T-helper 2 cell (primary cell): ENCODE measurements around the gene MFNG.
"Not testable (repeated sequence)": the region's sequence is repeated elsewhere in the genome, so short reads cannot be mapped to it uniquely, and the experiment has no call there.

Experiments used
- DNase-seq, 5 experiments: peaks; one replicate each; pipeline versions ENCODE4 v3.0.0 to v3.0.0-alpha.2; 2012 to 2022
- total RNA-seq, 2 donors: gene quantifications; one replicate each; lab custom pipeline; 2026; lab: John Stamatoyannopoulos, UW

Gene MFNG, protein sequence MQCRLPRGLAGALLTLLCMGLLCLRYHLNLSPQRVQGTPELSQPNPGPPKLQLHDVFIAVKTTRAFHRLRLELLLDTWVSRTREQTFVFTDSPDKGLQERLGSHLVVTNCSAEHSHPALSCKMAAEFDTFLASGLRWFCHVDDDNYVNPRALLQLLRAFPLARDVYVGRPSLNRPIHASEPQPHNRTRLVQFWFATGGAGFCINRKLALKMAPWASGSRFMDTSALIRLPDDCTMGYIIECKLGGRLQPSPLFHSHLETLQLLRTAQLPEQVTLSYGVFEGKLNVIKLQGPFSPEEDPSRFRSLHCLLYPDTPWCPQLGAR
- total RNA-seq: 71.7 to 110 reads per million in 2 donors

- DNase-seq: peak; percentile 49 to 86 (median 61)
These were observed at the start of gene MFNG for GRCh38 chr22:37486224-37486845. Gene MFNG, minus strand, starts transcription at chr22:37486384. Its CDS starts 207 bp downstream, at chr22:37486177.

GRCh38 chr22:37535159-37535558 is 49.0 kb upstream of the MFNG start:
- DNase-seq: no peak

- DNase-seq: no peak
These were observed 48.3 kb upstream of the MFNG start for GRCh38 chr22:37534445-37534844.

GRCh38 chr22:37533995-37534394 is 47.8 kb upstream of the MFNG start:
- peak in 1 of 5 experiments; percentile 63 for DNase-seq

DNA sequence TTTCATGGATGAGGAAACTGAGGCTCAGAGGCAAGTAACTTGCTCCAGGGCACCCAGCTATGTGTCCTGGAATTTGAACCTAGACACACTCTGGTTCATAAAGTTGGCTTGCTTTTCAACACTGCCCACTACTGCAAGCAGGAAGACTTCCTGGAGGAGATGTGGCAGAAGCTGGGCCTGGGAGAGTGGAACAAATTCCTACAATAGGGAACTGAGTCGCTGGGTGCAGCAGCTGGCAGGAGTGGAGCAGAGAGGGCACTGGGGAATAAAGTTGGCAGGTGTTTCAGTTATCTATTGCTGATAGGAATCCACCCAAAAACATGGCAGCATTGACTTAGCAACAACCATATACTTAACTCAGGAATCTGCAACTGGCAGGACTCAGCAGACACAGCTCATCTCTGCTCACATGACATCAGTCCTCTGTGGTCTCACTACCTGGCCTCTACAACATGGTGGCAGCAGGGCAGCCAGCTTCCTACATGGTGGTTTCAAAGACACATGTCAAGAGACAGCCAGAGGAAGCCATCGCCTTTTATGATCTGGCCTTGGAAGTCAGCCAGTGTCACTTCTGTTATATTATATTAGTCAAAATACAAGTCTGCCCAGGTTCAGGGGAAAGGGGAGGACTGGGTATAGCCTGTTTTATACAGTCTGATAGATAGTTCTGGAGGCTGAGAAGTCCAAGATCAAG is 43.6 kb upstream of the MFNG start:
- peak in 1 of 5 experiments; percentile 46 for DNase-seq

DNA sequence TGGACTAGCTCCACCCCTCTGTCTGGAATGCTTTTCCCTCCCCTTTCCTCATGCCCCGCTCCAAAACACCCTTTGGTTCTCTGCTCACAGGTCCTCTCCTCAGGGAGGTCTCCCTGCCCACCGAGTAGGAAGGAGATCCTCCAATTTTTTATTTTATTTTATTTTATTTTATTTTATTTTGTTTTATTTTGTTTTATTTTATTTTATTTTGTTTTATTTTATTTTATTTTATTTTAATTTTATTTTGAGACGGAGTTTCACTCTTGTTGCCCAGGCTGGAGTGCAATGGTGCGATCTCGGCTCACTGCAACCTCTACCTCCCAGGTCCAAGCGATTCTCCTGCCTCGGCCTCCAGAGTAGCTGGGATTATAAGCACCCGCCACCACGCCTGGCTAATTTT is 41.8 kb upstream of the MFNG start:
- not testable (repeated sequence) for DNase-seq

- DNase-seq: not testable (repeated sequence)
These were observed 41.0 kb upstream of the MFNG start for GRCh38 chr22:37527081-37527752.

DNA sequence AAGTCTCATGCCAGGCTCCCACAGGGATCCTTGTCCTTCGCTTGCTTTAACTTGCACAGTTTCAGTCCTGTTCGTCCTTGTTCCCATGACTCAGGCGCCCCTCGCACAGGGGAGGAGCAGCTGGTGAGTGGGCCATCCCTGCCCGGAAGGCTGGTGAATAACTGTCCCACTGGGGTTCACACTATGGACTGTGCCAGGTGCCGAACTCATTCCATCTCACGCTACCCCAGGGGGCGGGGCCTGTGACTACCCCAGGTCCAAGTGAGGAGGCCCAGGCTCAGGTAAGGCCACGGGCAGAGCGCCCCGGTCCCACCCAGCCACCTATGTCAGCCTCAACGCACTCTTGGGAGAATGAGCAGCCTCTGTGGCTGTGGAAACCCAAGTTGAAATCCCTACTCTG is 40.2 kb upstream of the MFNG start:
- DNase-seq: no peak

- no peak for DNase-seq
These were observed 39.7 kb upstream of the MFNG start for GRCh38 chr22:37525746-37526350.

- no peak for DNase-seq
These were observed 39.0 kb upstream of the MFNG start for GRCh38 chr22:37525073-37525745.

GRCh38 chr22:37522482-37522881 is 36.3 kb upstream of the MFNG start:
- no peak for DNase-seq

GRCh38 chr22:37521236-37521739 is 35.1 kb upstream of the MFNG start:
- DNase-seq: no peak

- DNase-seq: no peak
These were observed 34.6 kb upstream of the MFNG start for GRCh38 chr22:37520776-37521191.

- DNase-seq: peak in 1 of 5 experiments; percentile 10
These were observed 33.3 kb upstream of the MFNG start, which contains the start of gene CARD10 for GRCh38 chr22:37519268-37520195. Gene CARD10, minus strand, starts transcription at chr22:37519415. Its CDS starts 215 bp downstream, at chr22:37519200.

DNA sequence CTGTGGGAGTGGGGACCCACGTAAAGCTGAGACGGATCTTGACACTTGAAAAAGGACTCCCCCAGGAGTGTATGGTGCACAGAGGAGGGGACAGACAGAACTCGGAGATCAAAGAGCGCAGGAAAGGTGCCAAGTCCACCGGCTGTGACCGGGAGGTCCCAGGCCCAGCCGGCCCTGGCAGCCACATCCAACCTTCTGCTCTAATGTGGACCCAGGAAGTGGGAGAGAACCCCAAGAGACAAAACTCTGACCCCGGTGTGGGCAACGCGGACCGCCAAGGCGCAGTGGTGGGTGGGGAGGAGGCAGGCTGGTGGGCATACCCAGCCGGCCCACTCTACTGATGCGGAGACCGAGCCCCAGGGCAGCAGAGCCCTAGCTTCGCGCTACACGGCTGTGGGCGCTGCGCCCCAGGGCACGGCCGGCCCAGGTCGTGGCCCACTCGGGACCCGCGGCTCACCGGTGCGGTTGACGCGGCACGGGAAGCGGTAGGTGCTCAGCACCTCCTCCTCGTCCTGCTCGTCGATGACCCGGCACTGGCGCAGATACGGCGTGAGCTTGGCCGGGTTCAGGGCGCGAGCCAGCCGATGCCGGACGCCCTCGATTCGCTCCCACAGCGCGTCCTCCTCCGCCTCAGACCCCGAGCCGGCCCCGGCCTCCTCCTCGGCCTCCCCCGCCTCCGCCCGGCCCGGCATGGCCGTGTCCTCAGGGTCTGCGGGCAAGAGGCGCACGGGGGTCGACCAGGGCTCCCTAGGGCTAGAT is 32.5 kb upstream of the MFNG start:
- DNase-seq: no peak

- no peak for DNase-seq
These were observed 31.8 kb upstream of the MFNG start for GRCh38 chr22:37517826-37518450.

- DNase-seq: no peak
These were observed 30.3 kb upstream of the MFNG start for GRCh38 chr22:37516456-37516855.

DNA sequence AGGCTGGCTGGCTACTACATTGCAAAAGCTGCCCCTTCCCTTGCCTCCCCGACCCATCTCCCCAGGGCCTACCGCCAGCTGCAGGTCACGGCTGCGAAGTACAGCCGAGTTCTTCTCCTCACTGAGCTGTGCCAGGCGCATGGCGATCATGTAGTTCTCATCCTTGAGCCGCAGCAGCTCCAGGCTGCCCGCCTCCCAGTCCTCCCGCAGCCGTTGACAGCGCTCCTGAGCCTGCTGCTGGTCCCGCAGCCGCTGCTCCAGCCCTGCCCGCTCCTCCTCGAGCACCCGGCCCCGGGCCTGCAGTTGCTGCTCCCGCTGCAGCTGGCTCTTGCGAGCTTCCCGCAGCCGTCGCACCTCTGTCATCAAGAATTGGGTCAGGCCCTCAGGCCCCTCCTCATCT is 29.7 kb upstream of the MFNG start:
- DNase-seq: no peak

- DNase-seq: no peak
These were observed 28.4 kb upstream of the MFNG start for GRCh38 chr22:37514526-37515051.
